ENCODE results near the gene KIF13A. TPM values are rescaled to one million over a fixed set of nuclear protein-coding genes. Genes with fewer than 3 reads are reported as not detected.
"Not testable (repeated sequence)": the region's sequence is repeated elsewhere in the genome, so short reads cannot be mapped to it uniquely, and the experiment has no call there.

The KIF13A gene
- total RNA-seq, 1 experiment from 2014 or later: 24.1 TPM

DNA sequence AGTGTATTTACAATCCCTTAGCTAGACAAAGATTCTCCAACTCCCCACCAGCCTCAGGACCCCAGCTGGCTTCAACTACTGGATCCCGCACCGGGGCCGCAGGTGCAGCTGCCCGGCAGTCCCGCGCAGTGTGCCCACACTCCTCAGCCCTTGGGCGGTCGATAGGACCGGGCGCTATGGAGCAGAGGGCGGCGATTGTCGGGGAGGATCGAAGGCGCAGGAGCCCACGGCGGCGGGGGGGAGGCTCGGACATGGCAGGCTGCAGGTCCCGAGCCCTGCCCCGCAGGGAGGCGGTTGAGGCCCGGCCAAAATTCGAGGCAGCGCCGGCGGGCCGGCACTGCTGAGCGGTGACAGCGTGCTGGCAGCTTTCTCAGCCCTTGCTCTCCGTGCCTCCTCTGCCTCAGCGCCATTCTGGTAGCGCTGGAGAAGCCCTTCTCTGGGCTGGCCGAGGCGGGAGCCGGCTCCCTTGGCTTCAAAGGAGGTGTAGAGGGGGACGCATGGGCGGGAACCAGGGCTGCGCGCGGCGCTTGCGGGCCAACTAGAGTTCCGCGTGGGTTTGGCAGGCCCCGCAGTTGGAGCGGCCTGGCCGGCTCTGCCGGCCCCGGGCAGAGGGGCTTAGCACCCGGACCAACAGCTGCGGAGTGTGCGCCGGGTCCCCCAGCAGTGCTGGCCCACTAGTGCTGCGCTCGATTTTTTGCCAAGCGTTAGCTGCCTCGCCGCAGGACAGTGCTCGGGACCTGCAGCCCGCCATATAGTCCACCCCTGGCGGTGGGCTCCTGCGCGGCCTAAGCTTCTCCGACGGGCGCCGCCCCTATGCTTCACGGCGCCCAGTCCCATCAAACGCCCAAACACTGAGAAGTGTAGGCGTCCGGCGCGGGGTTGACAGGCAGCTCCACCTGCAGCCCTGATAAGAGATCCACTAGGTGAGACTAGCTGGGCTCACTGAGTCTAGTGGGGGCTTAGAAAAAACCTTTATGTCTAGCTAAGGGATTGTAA, 32.4 kb upstream of the KIF13A start:
- POLR2A ChIA-PET: interaction anchor here (1.0 to 1.2 kb wide), 3 partner anchors 9 to 158 kb away, joined by 3 read pairs; no protein-coding TSS in a partner anchor
- TF ChIP-seq, protein P1, sequence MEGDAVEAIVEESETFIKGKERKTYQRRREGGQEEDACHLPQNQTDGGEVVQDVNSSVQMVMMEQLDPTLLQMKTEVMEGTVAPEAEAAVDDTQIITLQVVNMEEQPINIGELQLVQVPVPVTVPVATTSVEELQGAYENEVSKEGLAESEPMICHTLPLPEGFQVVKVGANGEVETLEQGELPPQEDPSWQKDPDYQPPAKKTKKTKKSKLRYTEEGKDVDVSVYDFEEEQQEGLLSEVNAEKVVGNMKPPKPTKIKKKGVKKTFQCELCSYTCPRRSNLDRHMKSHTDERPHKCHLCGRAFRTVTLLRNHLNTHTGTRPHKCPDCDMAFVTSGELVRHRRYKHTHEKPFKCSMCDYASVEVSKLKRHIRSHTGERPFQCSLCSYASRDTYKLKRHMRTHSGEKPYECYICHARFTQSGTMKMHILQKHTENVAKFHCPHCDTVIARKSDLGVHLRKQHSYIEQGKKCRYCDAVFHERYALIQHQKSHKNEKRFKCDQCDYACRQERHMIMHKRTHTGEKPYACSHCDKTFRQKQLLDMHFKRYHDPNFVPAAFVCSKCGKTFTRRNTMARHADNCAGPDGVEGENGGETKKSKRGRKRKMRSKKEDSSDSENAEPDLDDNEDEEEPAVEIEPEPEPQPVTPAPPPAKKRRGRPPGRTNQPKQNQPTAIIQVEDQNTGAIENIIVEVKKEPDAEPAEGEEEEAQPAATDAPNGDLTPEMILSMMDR (IDR thresholded peaks at IDR 0.05; ENCODE audit: unreplicated experiment): no peak
- CTCF ChIA-PET: interaction anchor here (0.6 to 2.2 kb wide), 2 partner anchors 8 to 187 kb away, joined by 4 to 5 read pairs; no protein-coding TSS in a partner anchor
- H3K4me1 Mint-ChIP-seq (ENCODE audit: insufficient read depth, unreplicated experiment): peaks cover 22% of the 10 kb centered on the region
- no TSS peak for BruUV-seq (replicated peaks)
- no peaks in the 10 kb centered on the region for H3K36me3 Mint-ChIP-seq (ENCODE audit: insufficient read depth, unreplicated experiment)
- intact Hi-C loops (cut with micrococcal nuclease): no loop called here
- H3K27me3 Mint-ChIP-seq (ENCODE audit: insufficient read depth, unreplicated experiment): no peaks in the 10 kb centered on the region
- no peak for DNase-seq (ENCODE audit: unreplicated experiment)
- H3K27ac Mint-ChIP-seq (ENCODE audit: low read depth, unreplicated experiment): no peak overlapping the region
- H3K9me3 Mint-ChIP-seq (ENCODE audit: unreplicated experiment): no peaks in the 10 kb centered on the region
- H3K4me3 Mint-ChIP-seq (ENCODE audit: unreplicated experiment): no peak overlapping the region

DNA sequence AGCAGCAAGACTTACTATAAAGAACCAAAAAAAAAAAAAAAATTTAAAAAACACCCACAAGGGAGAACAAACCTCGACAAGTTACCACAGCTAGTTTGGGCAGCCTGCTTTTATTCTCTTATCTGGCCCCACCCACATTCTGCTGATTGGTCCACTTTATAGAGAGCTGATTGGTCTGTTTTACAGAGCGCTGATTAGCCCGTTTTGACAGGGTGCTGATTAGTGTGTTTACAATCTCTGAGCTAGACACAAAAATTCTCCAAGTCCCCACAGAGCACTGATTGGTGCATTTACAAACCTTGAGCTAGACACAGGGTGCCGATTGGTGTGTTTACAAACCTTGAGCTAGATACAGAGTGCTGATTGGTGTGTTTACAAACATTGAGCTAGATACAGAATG, 31.7 kb upstream of the KIF13A start:
- intact Hi-C loops (cut with micrococcal nuclease); H3K4me3 Mint-ChIP-seq (ENCODE audit: unreplicated experiment); H3K27ac Mint-ChIP-seq (ENCODE audit: low read depth, unreplicated experiment); DNase-seq (ENCODE audit: unreplicated experiment); H3K9me3 Mint-ChIP-seq (ENCODE audit: unreplicated experiment); H3K36me3 Mint-ChIP-seq (ENCODE audit: insufficient read depth, unreplicated experiment); H3K27me3 Mint-ChIP-seq (ENCODE audit: insufficient read depth, unreplicated experiment); BruUV-seq (replicated peaks): not testable (repeated sequence)
- peaks cover 22% of the 10 kb centered on the region for H3K4me1 Mint-ChIP-seq (ENCODE audit: insufficient read depth, unreplicated experiment)
- ChIA-PET CTCF (interaction anchor here (0.6 kb wide), 1 partner anchor 186 kb away, joined by 4 read pairs; no protein-coding TSS in a partner anchor), POLR2A (interaction anchor here (0.6 to 1.0 kb wide), 2 partner anchors 17 to 19 kb away, joined by 3 read pairs; no protein-coding TSS in a partner anchor)

DNA sequence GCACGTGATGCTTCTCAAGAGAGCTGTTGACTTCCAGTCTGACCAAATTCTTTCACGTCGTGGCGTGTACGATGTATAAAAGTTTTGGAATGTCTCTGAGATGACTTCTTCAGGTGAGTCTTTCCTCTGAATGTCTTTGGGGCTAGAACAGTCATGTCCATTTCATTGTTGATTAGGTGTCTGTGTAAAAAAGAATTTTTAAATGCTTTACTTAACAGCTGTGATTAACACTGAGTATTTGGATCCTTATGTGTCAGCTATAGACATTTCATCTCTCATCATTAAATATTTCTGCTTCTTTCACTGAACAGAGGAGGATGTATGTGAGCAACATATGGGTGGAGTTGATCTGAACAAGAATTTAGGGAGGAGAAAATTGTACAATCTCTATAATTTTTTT, 29.3 kb upstream of the KIF13A start:
- peaks cover 12% of the 10 kb centered on the region for H3K4me1 Mint-ChIP-seq (ENCODE audit: insufficient read depth, unreplicated experiment)
- no peaks in the 10 kb centered on the region for H3K27me3 Mint-ChIP-seq (ENCODE audit: insufficient read depth, unreplicated experiment)
- TF ChIP-seq, protein P1 (IDR thresholded peaks at IDR 0.05; ENCODE audit: unreplicated experiment): no peak
- H3K36me3 Mint-ChIP-seq (ENCODE audit: insufficient read depth, unreplicated experiment): no peaks in the 10 kb centered on the region
- H3K9me3 Mint-ChIP-seq (ENCODE audit: unreplicated experiment): no peaks in the 10 kb centered on the region
- peak overlapping the region; percentile 77 for H3K27ac Mint-ChIP-seq (ENCODE audit: low read depth, unreplicated experiment)
- CTCF ChIA-PET: interaction anchor here (0.6 to 1.2 kb wide), 3 partner anchors 82 to 184 kb away, joined by 3 to 4 read pairs (median 3); no protein-coding TSS in a partner anchor
- intact Hi-C loops (cut with micrococcal nuclease): no loop called here
- H3K4me3 Mint-ChIP-seq (ENCODE audit: unreplicated experiment): no peak overlapping the region
- no peak for DNase-seq (ENCODE audit: unreplicated experiment)
- no TSS peak for BruUV-seq (replicated peaks)
- POLR2A ChIA-PET: interaction anchor here (0.6 to 1.7 kb wide), 9 partner anchors 21 to 153 kb away, joined by 3 to 10 read pairs (median 4); partner anchors contain the start of gene KIF13A

GRCh38 chr6:18016133-18016532, 28.7 kb upstream of the KIF13A start:
- BruUV-seq (replicated peaks): no TSS peak
- TF ChIP-seq, protein P1 (IDR thresholded peaks at IDR 0.05; ENCODE audit: unreplicated experiment): no peak
- Mint-ChIP-seq H3K9me3 (ENCODE audit: unreplicated experiment) (no peaks in the 10 kb centered on the region), H3K4me1 (ENCODE audit: insufficient read depth, unreplicated experiment) (peaks cover 12% of the 10 kb centered on the region), H3K4me3 (ENCODE audit: unreplicated experiment) (no peak overlapping the region), H3K27me3 (ENCODE audit: insufficient read depth, unreplicated experiment) (no peaks in the 10 kb centered on the region), H3K27ac (ENCODE audit: low read depth, unreplicated experiment) (peak overlapping the region; percentile 77), H3K36me3 (ENCODE audit: insufficient read depth, unreplicated experiment) (no peaks in the 10 kb centered on the region)
- intact Hi-C loops (cut with micrococcal nuclease): no loop called here
- ChIA-PET POLR2A (interaction anchor here (0.6 to 1.7 kb wide), 10 partner anchors 21 to 152 kb away, joined by 3 to 10 read pairs (median 4); partner anchors contain the start of gene KIF13A), CTCF (interaction anchor here (0.6 to 1.2 kb wide), 4 partner anchors 45 to 213 kb away, joined by 3 to 4 read pairs (median 3); no protein-coding TSS in a partner anchor)
- DNase-seq (ENCODE audit: unreplicated experiment): no peak
